ENCODE data around the gene ATG10.

DNA sequence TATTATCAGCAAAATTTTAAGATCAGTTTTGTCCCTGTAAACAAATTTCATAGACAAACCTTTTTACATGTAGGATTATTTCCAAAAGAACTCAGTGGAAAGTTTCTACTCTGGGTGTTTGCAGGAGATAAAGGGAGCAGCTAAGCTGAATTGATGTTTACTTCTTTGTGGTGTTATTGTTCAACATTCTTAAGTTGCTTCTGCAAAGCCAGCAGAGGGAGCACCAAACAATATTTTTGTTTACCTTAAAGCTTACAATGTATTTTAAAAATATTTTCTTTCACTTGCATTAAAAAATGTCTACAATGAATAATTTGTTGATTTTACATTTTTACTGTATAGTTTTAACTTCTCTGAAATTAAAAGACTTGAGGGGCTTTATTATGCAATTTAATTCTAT lies 135.4 kb downstream of the ATG10 start:
- TF ChIP-seq HMG20B (CRISPR knock-in tag; conservative IDR thresholded peaks at IDR 0.05) (no peak), NR1H2 (CRISPR knock-in tag; IDR thresholded peaks at IDR 0.05; ENCODE audit: borderline replicate concordance, low read depth) (no peak), REST (IDR thresholded peaks at IDR 0.05; ENCODE audit: borderline replicate concordance in 1 of 2, low read depth in 1 of 2, low read length in 2 of 2) (no peak), POLR2AphosphoS5 (IDR thresholded peaks at IDR 0.05; ENCODE audit: low read depth, low read length) (no peak), POLR2A (IDR thresholded peaks at IDR 0.05; ENCODE audit: insufficient read depth in 1 of 2, low read depth in 2 of 2, low read length in 2 of 2) (no peak), EP300 (IDR thresholded peaks at IDR 0.05; ENCODE audit: low read depth in 2 of 2, low read length in 2 of 2) (no peak), EP300 (CRISPR knock-in tag; IDR thresholded peaks at IDR 0.05; ENCODE audit: borderline replicate concordance) (no peak), SMARCE1 (IDR thresholded peaks at IDR 0.05; ENCODE audit: borderline replicate concordance) (no peak), ZNF3 (CRISPR knock-in tag; IDR thresholded peaks at IDR 0.05) (no peak), EZH2 (conservative IDR thresholded peaks at IDR 0.05; ENCODE audit: low read depth, low read length) (no peak), ZNF335 (CRISPR knock-in tag; IDR thresholded peaks at IDR 0.05) (no peak)
